Measurements from ENCODE around the gene JAG2.

The JAG2 gene

GRCh38 chr14:105107781-105108515 lies 60.6 kb downstream of the JAG2 start:
- no peak for DNase-seq

- no peak for DNase-seq
Observed at GRCh38 chr14:105107351-105107750, 61.2 kb downstream of the JAG2 start.

GRCh38 chr14:105105158-105105557 lies 63.4 kb downstream of the JAG2 start:
- DNase-seq = no peak

- DNase-seq = no peak
Observed at GRCh38 chr14:105102893-105103292, 65.7 kb downstream of the JAG2 start.

- no peak for DNase-seq
Observed at GRCh38 chr14:105102361-105102870, 66.2 kb downstream of the JAG2 start.

- no peak for DNase-seq
Observed at GRCh38 chr14:105100910-105101309, 67.7 kb downstream of the JAG2 start.

- no peak for DNase-seq
Observed at GRCh38 chr14:105099778-105100177, 68.8 kb downstream of the JAG2 start.

- no peak for DNase-seq
Observed at GRCh38 chr14:105098316-105098715, 70.3 kb downstream of the JAG2 start.

GRCh38 chr14:105097794-105098127 lies 70.8 kb downstream of the JAG2 start:
- no peak for DNase-seq

- no peak for DNase-seq
Observed at GRCh38 chr14:105096206-105096875, 72.2 kb downstream of the JAG2 start.

- DNase-seq = no peak
Observed at GRCh38 chr14:105095236-105095805, 73.3 kb downstream of the JAG2 start.

GRCh38 chr14:105094193-105094907 lies 74.2 kb downstream of the JAG2 start:
- no peak for DNase-seq

GRCh38 chr14:105093431-105094192 lies 75.0 kb downstream of the JAG2 start:
- DNase-seq = peak; percentile 75

- peak; percentile 72 for DNase-seq
Observed at GRCh38 chr14:105093038-105093430, 75.5 kb downstream of the JAG2 start.

- no peak for DNase-seq
Observed at GRCh38 chr14:105092171-105093037, 76.2 kb downstream of the JAG2 start.

- DNase-seq = no peak
Observed at GRCh38 chr14:105091517-105092170, 76.9 kb downstream of the JAG2 start.

- no peak for DNase-seq
Observed at GRCh38 chr14:105091054-105091516, 77.5 kb downstream of the JAG2 start.
